ENCODE results near the gene KRTAP10-8.
"Not testable (repeated sequence)": the region's sequence is repeated elsewhere in the genome, so short reads cannot be mapped to it uniquely, and the experiment has no call there.

The KRTAP10-8 gene

GRCh38 chr21:44636209-44637017 is 24.5 kb downstream of the KRTAP10-8 start:
- no peaks in the 10 kb centered on the region for H3K4me1 ChIP-seq (ENCODE audit: control insufficient read depth, insufficient read depth, low read length)
- H3K4me3 ChIP-seq (ENCODE audit: low read length in 2 of 2): no peak overlapping the region
- no peak overlapping the region for H3K27ac ChIP-seq (ENCODE audit: low read length)
- H3K36me3 ChIP-seq (ENCODE audit: control insufficient read depth in 2 of 2, insufficient read depth in 2 of 2, low read length in 2 of 2): no peaks in the 10 kb centered on the region
- H3K9me3 ChIP-seq (ENCODE audit: control insufficient read depth in 2 of 2, low read length in 2 of 2): peaks cover 4 to 7% of the 10 kb centered on the region in 2 donors
- no peak overlapping the region for H3K9ac ChIP-seq (ENCODE audit: low read length in 2 of 2)
- peaks cover 5 to 20% of the 10 kb centered on the region in 2 donors for H3K27me3 ChIP-seq (ENCODE audit: control insufficient read depth in 1 of 2, insufficient read depth in 2 of 2, low read length in 2 of 2)

- no peaks in the 10 kb centered on the region for H3K4me1 ChIP-seq (ENCODE audit: control insufficient read depth, insufficient read depth, low read length)
- no peak within 1 kb of the TSS for H3K4me3 ChIP-seq (ENCODE audit: low read length in 2 of 2)
- H3K27me3 ChIP-seq (ENCODE audit: control insufficient read depth in 1 of 2, insufficient read depth in 2 of 2, low read length in 2 of 2): peaks cover 5 to 20% of the 10 kb centered on the region in 2 donors
- H3K9me3 ChIP-seq (ENCODE audit: control insufficient read depth in 2 of 2, low read length in 2 of 2): peaks cover 4 to 7% of the 10 kb centered on the region in 2 donors
- no peak within 1 kb of the TSS for H3K27ac ChIP-seq (ENCODE audit: low read length)
- H3K9ac ChIP-seq (ENCODE audit: low read length in 2 of 2): no peak within 1 kb of the TSS
- H3K36me3 ChIP-seq (ENCODE audit: control insufficient read depth in 2 of 2, insufficient read depth in 2 of 2, low read length in 2 of 2): no peaks in the 10 kb centered on the region
Observed at GRCh38 chr21:44637018-44637850, 25.4 kb downstream of the KRTAP10-8 start, which contains the start of gene KRTAP10-10. KRTAP10-10 (plus strand) TSS chr21:44637356; CDS start chr21:44637418, 62 bp downstream.

GRCh38 chr21:44637851-44638348 is 26.0 kb downstream of the KRTAP10-8 start:
- not testable (repeated sequence) for H3K4me3 ChIP-seq (ENCODE audit: low read length in 2 of 2); H3K27ac ChIP-seq (ENCODE audit: low read length); H3K9me3 ChIP-seq (ENCODE audit: control insufficient read depth in 2 of 2, low read length in 2 of 2); H3K36me3 ChIP-seq (ENCODE audit: control insufficient read depth in 2 of 2, insufficient read depth in 2 of 2, low read length in 2 of 2); H3K9ac ChIP-seq (ENCODE audit: low read length in 2 of 2); H3K4me1 ChIP-seq (ENCODE audit: control insufficient read depth, insufficient read depth, low read length)
- H3K27me3 ChIP-seq (ENCODE audit: control insufficient read depth in 1 of 2, insufficient read depth in 2 of 2, low read length in 2 of 2): peaks cover 5 to 20% of the 10 kb centered on the region in 2 donors

GRCh38 chr21:44638506-44639330 is 26.8 kb downstream of the KRTAP10-8 start:
- peaks cover 5 to 20% of the 10 kb centered on the region in 2 donors for H3K27me3 ChIP-seq (ENCODE audit: control insufficient read depth in 1 of 2, insufficient read depth in 2 of 2, low read length in 2 of 2)
- H3K27ac ChIP-seq (ENCODE audit: low read length); H3K4me1 ChIP-seq (ENCODE audit: control insufficient read depth, insufficient read depth, low read length); H3K36me3 ChIP-seq (ENCODE audit: control insufficient read depth in 2 of 2, insufficient read depth in 2 of 2, low read length in 2 of 2); H3K4me3 ChIP-seq (ENCODE audit: low read length in 2 of 2); H3K9ac ChIP-seq (ENCODE audit: low read length in 2 of 2); H3K9me3 ChIP-seq (ENCODE audit: control insufficient read depth in 2 of 2, low read length in 2 of 2): not testable (repeated sequence)

GRCh38 chr21:44639331-44639655 is 27.4 kb downstream of the KRTAP10-8 start:
- Histone ChIP-seq H3K9ac (ENCODE audit: low read length in 2 of 2) (no peak overlapping the region), H3K9me3 (ENCODE audit: control insufficient read depth in 2 of 2, low read length in 2 of 2) (peaks cover 0 to 10% of the 10 kb centered on the region in 2 donors), H3K4me3 (ENCODE audit: low read length in 2 of 2) (no peak overlapping the region), H3K27me3 (ENCODE audit: control insufficient read depth in 1 of 2, insufficient read depth in 2 of 2, low read length in 2 of 2) (peaks cover 5 to 20% of the 10 kb centered on the region in 2 donors), H3K4me1 (ENCODE audit: control insufficient read depth, insufficient read depth, low read length) (no peaks in the 10 kb centered on the region), H3K27ac (ENCODE audit: low read length) (no peak overlapping the region), H3K36me3 (ENCODE audit: control insufficient read depth in 2 of 2, insufficient read depth in 2 of 2, low read length in 2 of 2) (no peaks in the 10 kb centered on the region)

- Histone ChIP-seq H3K9ac (ENCODE audit: low read length in 2 of 2) (no peak overlapping the region), H3K27me3 (ENCODE audit: control insufficient read depth in 1 of 2, insufficient read depth in 2 of 2, low read length in 2 of 2) (peaks cover 5 to 20% of the 10 kb centered on the region in 2 donors)
Observed at GRCh38 chr21:44640761-44641160, 28.9 kb downstream of the KRTAP10-8 start.

GRCh38 chr21:44643741-44644310 is 31.9 kb downstream of the KRTAP10-8 start:
- H3K4me3 ChIP-seq (ENCODE audit: low read length in 2 of 2): no peak overlapping the region
- peaks cover 5 to 22% of the 10 kb centered on the region in 2 donors for H3K27me3 ChIP-seq (ENCODE audit: control insufficient read depth in 1 of 2, insufficient read depth in 2 of 2, low read length in 2 of 2)
- no peaks in the 10 kb centered on the region for H3K4me1 ChIP-seq (ENCODE audit: control insufficient read depth, insufficient read depth, low read length)
- H3K27ac ChIP-seq (ENCODE audit: low read length): no peak overlapping the region
- no peaks in the 10 kb centered on the region for H3K36me3 ChIP-seq (ENCODE audit: control insufficient read depth in 2 of 2, insufficient read depth in 2 of 2, low read length in 2 of 2)
- H3K9ac ChIP-seq (ENCODE audit: low read length in 2 of 2): no peak overlapping the region
- H3K9me3 ChIP-seq (ENCODE audit: control insufficient read depth in 2 of 2, low read length in 2 of 2): peaks cover 0 to 11% of the 10 kb centered on the region in 2 donors

More at GRCh38 chr21:44640761-44641160, 28.9 kb downstream of the KRTAP10-8 start:
- Histone ChIP-seq H3K27ac (ENCODE audit: low read length) (no peak overlapping the region), H3K4me1 (ENCODE audit: control insufficient read depth, insufficient read depth, low read length) (no peaks in the 10 kb centered on the region), H3K4me3 (ENCODE audit: low read length in 2 of 2) (no peak overlapping the region), H3K36me3 (ENCODE audit: control insufficient read depth in 2 of 2, insufficient read depth in 2 of 2, low read length in 2 of 2) (no peaks in the 10 kb centered on the region), H3K9me3 (ENCODE audit: control insufficient read depth in 2 of 2, low read length in 2 of 2) (peaks cover 0 to 11% of the 10 kb centered on the region in 2 donors)

GRCh38 chr21:44644878-44645277 is 33.0 kb downstream of the KRTAP10-8 start:
- H3K4me1 ChIP-seq (ENCODE audit: control insufficient read depth, insufficient read depth, low read length): no peaks in the 10 kb centered on the region
- no peaks in the 10 kb centered on the region for H3K36me3 ChIP-seq (ENCODE audit: control insufficient read depth in 2 of 2, insufficient read depth in 2 of 2, low read length in 2 of 2)
- H3K4me3 ChIP-seq (ENCODE audit: low read length in 2 of 2): no peak overlapping the region
- no peak overlapping the region for H3K27ac ChIP-seq (ENCODE audit: low read length)
- no peak overlapping the region for H3K9ac ChIP-seq (ENCODE audit: low read length in 2 of 2)
- peaks cover under 1 to 18% of the 10 kb centered on the region in 2 donors for H3K27me3 ChIP-seq (ENCODE audit: control insufficient read depth in 1 of 2, insufficient read depth in 2 of 2, low read length in 2 of 2)
- H3K9me3 ChIP-seq (ENCODE audit: control insufficient read depth in 2 of 2, low read length in 2 of 2): peaks cover 0 to 10% of the 10 kb centered on the region in 2 donors

GRCh38 chr21:44646366-44647221 is 34.7 kb downstream of the KRTAP10-8 start, which contains the start of gene KRTAP10-11:
KRTAP10-11 (plus strand) TSS chr21:44646414; CDS start chr21:44646459, 45 bp downstream.
- H3K4me3 ChIP-seq (ENCODE audit: low read length in 2 of 2); H3K27me3 ChIP-seq (ENCODE audit: control insufficient read depth in 1 of 2, insufficient read depth in 2 of 2, low read length in 2 of 2); H3K27ac ChIP-seq (ENCODE audit: low read length); H3K9me3 ChIP-seq (ENCODE audit: control insufficient read depth in 2 of 2, low read length in 2 of 2); H3K9ac ChIP-seq (ENCODE audit: low read length in 2 of 2); H3K4me1 ChIP-seq (ENCODE audit: control insufficient read depth, insufficient read depth, low read length); H3K36me3 ChIP-seq (ENCODE audit: control insufficient read depth in 2 of 2, insufficient read depth in 2 of 2, low read length in 2 of 2): not testable (repeated sequence)
